Renal cortex interstitium (tissue), 3 donors: Measurements from ENCODE around the gene IL5RA. TPM values are rescaled to one million over a fixed set of nuclear protein-coding genes. Genes with fewer than 3 reads are reported as not detected.

Experiments used
- polyA plus RNA-seq, 3 donors: library from polyadenylated mRNA; unstranded; fragments of 120-200 nt; gene quantifications; one replicate each; pipeline ENCODE4 v1.2.1, GENCODE V29; 2013; ENCODE audit not compliant: insufficient read length in 3 of 3

Gene IL5RA
- polyA plus RNA-seq, 3 donors, result 0.32 to 0.79 (median 0.65) TPM

Other genes with a start within 250 kb of the IL5RA start
- gene TRNT1, start 16.6 kb upstream of the IL5RA start, polyA plus RNA-seq, result 10 to 100 TPM; 27.7 to 46.4 (median 37.5) TPM
- 10 to 100 TPM; 65.0 to 79.2 (median 70.5) TPM for gene CRBN, start 69.3 kb upstream of the IL5RA start, polyA plus RNA-seq